ENCODE measurements around the gene MST1R.
"Not testable (repeated sequence)": the region's sequence is repeated elsewhere in the genome, so short reads cannot be mapped to it uniquely, and the experiment has no call there.

The MST1R gene

DNA sequence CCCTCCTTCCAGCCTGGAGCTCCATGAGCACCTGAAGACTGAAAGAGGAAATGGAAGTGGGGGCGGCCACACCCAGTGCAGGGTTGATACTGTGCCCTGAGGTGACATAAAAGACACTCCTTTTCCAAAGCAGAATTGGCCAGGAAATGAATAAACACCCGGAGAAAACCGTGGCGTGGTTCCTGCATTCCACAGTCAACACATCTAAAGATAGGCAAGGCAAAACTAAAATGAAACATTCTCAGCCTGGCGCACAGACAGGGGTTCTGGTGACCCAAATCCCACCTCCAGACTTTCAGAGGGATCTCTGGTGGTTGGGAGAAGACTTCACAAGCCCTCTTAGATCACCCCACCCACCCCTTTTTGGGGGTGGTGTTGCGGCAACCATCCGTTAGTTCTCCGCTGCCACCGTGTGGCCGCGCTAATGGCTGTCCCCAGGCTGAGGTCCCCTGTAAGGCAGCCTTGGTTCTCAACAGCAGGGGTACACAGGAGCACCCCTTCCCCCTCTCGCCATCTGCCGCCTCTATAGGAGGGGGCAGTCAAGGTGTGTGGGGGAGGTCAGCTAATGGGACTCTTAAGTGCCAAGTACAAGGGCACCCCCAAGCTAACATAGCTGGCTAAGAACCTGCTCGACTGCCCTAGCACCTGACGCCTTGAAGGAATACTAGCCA is 2.5 kb upstream of the MST1R start:
- Histone ChIP-seq H3K9ac (peak overlapping the region in 9 of 11 experiments; percentile 19 to 56 (median 34); a peak in 16 of 22 replicates), H3K36me3 (peaks cover 20 to 31% (median 28%) of the 10 kb centered on the region in 11 experiments), H3K4me2 (peak overlapping the region; percentile 53 to 88 (median 75)), H3K4me1 (peaks cover 18 to 54% (median 49%) of the 10 kb centered on the region in 10 experiments), H4K20me1 (peaks cover 0 to 12% (median 0%) of the 10 kb centered on the region in 11 experiments; a peak in 3 of 22 replicates), H3K27me3 (no peaks in the 10 kb centered on the region), H3K4me3 (peak overlapping the region in 6 of 10 experiments; percentile 1 to 34 (median 20); a peak in 7 of 20 replicates), H3K27ac (peak overlapping the region in 6 of 11 experiments; percentile 25 to 56 (median 48); a peak in 9 of 22 replicates), H3K9me3 (replicated peaks in 1 of 11) (no peaks in the 10 kb centered on the region)
- no peak for TF ChIP-seq Cebpa-rat (IDR thresholded peaks at IDR 0.05)

- H3K4me2 ChIP-seq: peak overlapping the region in 9 of 11 experiments; percentile 46 to 72 (median 54); a peak in 14 of 22 replicates
- peaks cover 6 to 15% (median 10%) of the 10 kb centered on the region in 11 experiments for H3K36me3 ChIP-seq
- H3K27ac ChIP-seq; H3K27me3 ChIP-seq; H4K20me1 ChIP-seq; H3K9me3 ChIP-seq (replicated peaks in 1 of 11); H3K4me3 ChIP-seq: not testable (repeated sequence)
- H3K9ac ChIP-seq: peak overlapping the region in 1 of 11 experiments; percentile 35; a peak in 1 of 22 replicates
- H3K4me1 ChIP-seq: peaks cover 18 to 59% (median 54%) of the 10 kb centered on the region in 10 experiments
Observed at GRCh38 chr3:49904448-49904847, 775 bp upstream of the MST1R start.

DNA sequence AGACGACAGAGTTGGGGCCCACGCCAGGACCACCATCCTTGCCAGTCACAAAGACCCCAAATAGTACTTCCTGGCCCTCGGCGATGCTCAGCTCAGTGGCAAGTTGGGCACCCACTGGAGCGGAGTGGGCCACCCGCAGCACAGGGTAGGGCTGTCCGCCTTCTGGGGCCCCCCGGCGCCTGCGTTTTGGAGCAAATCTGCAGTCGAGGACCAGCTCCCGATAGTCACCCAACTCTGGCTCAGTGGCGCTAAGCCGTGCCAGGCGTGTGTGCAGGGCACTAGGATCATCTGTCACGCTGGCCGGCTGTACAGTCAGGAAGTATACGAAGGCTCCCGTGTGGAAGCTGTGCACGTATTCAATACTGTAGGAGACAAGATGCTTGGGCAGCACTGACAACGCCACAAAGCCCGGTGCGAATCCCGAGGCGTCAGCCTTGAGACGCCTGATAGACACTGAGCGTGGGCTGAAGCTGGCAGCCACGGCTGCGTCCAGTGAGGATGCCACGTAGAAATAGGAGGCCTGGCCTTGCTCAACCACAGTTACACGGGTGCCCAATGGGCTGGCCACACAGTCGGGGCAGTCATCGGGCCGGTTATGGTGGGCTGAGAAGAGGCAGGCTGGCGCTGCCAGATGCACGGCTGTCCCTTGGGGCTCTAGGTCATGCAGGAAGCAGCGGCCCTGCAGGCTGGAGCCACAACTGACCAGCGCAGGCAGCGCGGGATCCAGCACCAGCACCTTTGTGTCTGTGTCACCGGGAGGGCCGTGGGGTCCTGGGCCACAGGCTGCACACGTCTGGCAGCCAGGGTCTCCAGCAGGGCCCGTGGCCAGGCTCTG is 945 bp downstream of the MST1R start:
- H3K9ac ChIP-seq: peak overlapping the region in 2 of 11 experiments; percentile 1 to 13; a peak in 1 of 22 replicates
- H3K4me3 ChIP-seq: no peak overlapping the region
- H3K9me3 ChIP-seq (replicated peaks in 1 of 11): no peaks in the 10 kb centered on the region
- no peak for TF ChIP-seq Cebpa-rat (IDR thresholded peaks at IDR 0.05)
- no peaks in the 10 kb centered on the region; a peak in 1 of 22 replicates for H4K20me1 ChIP-seq
- peak overlapping the region in 4 of 11 experiments; percentile 37 to 59 (median 43); a peak in 6 of 22 replicates for H3K27ac ChIP-seq
- H3K27me3 ChIP-seq: no peaks in the 10 kb centered on the region
- H3K4me1 ChIP-seq: peaks cover 18 to 59% (median 55%) of the 10 kb centered on the region in 10 experiments
- H3K36me3 ChIP-seq: no peaks in the 10 kb centered on the region
- H3K4me2 ChIP-seq: peak overlapping the region in 9 of 11 experiments; percentile 41 to 72 (median 48); a peak in 16 of 22 replicates

GRCh38 chr3:49901366-49902339 is 2.0 kb downstream of the MST1R start:
- H3K9me3 ChIP-seq (replicated peaks in 1 of 11): no peaks in the 10 kb centered on the region
- TF ChIP-seq Cebpa-rat (IDR thresholded peaks at IDR 0.05): no peak
- no peak overlapping the region for H3K4me3 ChIP-seq
- no peaks in the 10 kb centered on the region for H3K36me3 ChIP-seq
- no peaks in the 10 kb centered on the region for H4K20me1 ChIP-seq
- H3K27me3 ChIP-seq: no peaks in the 10 kb centered on the region
- peaks cover 14 to 59% (median 52%) of the 10 kb centered on the region in 10 experiments for H3K4me1 ChIP-seq
- H3K9ac ChIP-seq: peak overlapping the region in 2 of 11 experiments; percentile 3 to 6; a peak in 1 of 22 replicates
- H3K4me2 ChIP-seq: peak overlapping the region in 9 of 11 experiments; percentile 12 to 72 (median 48); a peak in 16 of 22 replicates
- peak overlapping the region in 7 of 11 experiments; percentile 45 to 67 (median 51); a peak in 14 of 22 replicates for H3K27ac ChIP-seq

DNA sequence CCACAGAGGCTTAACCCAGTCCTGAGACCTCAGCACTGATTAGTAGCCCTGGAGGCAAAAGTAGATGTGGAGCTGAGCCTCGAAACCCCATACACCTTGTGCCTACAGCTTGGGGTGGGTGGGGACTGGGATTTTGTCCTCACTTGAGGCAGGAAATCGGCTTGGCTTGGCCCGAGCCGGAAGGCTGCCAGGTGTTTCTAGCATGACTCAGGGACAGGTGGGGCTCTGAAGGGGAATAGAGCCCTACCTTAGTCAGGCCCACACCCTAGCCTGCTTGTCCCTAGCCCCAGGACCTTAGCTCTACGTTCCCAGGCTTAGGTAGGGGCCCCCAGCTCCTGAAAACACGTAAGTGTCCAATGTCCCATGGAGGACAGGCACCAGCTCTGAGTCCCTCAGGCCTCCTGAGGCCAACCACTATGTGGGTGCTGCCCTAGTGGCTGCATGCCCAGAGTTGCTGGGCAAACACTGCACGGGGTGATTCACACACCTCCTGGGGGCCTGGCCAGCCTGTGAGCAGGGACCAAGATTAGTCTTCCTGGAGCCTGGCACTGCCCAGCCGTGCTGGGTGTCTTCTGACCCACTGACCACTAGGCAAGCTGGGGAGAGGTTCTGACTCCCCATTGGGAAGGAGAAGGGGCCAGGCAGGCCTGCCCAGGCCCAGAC is 3.1 kb downstream of the MST1R start:
- Histone ChIP-seq H3K9me3 (replicated peaks in 1 of 11) (no peaks in the 10 kb centered on the region), H3K4me2 (peak overlapping the region in 8 of 11 experiments; percentile 12 to 60 (median 42); a peak in 8 of 22 replicates), H3K4me3 (no peak overlapping the region), H3K9ac (peak overlapping the region in 2 of 11 experiments; percentile 3 to 9; a peak in 1 of 22 replicates), H3K27me3 (no peaks in the 10 kb centered on the region), H3K4me1 (peaks cover 4 to 49% (median 42%) of the 10 kb centered on the region in 10 experiments), H3K36me3 (no peaks in the 10 kb centered on the region), H3K27ac (peak overlapping the region in 6 of 11 experiments; percentile 47 to 67 (median 54); a peak in 11 of 22 replicates), H4K20me1 (no peaks in the 10 kb centered on the region)
- TF ChIP-seq Cebpa-rat (IDR thresholded peaks at IDR 0.05): no peak

DNA sequence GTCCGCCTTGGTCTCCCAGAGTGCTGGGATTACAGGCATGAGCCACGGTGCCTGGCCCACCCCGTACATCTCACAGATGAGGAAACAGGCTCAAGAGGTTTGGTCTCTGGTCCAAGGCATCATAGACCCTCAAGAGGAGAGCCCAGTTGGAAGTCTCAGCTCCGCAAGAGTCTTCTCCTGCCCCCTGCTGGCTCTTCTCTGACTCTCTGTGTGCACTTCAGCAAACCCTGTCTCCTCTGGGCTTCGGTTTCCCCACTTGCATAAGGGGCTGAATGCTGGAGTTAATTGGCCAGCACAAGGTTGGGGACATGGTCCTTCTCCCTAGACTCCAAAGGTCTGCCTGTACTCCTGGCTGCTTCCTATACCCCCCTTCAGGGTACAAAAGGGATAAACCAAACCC is 3.9 kb downstream of the MST1R start:
- Histone ChIP-seq H3K9me3 (replicated peaks in 1 of 11) (no peaks in the 10 kb centered on the region), H3K9ac (no peak overlapping the region), H3K4me3 (no peak overlapping the region), H3K36me3 (no peaks in the 10 kb centered on the region), H3K4me1 (peaks cover 0 to 43% (median 38%) of the 10 kb centered on the region in 10 experiments; a peak in 17 of 20 replicates), H3K27me3 (no peaks in the 10 kb centered on the region), H4K20me1 (no peaks in the 10 kb centered on the region), H3K4me2 (no peak overlapping the region), H3K27ac (no peak overlapping the region)
- TF ChIP-seq Cebpa-rat (IDR thresholded peaks at IDR 0.05): no peak

GRCh38 chr3:49898991-49899390 is 4.7 kb downstream of the MST1R start:
- Histone ChIP-seq H3K4me2 (no peak overlapping the region), H3K4me3 (no peak overlapping the region)

GRCh38 chr3:49896345-49896744 is 7.3 kb downstream of the MST1R start:
- Histone ChIP-seq H3K9ac (no peak overlapping the region), H3K4me3 (no peak overlapping the region), H3K9me3 (replicated peaks in 1 of 11) (no peaks in the 10 kb centered on the region), H4K20me1 (no peaks in the 10 kb centered on the region), H3K4me1 (peaks cover 0 to 11% (median 7%) of the 10 kb centered on the region in 10 experiments; a peak in 13 of 20 replicates), H3K27ac (no peak overlapping the region), H3K27me3 (no peaks in the 10 kb centered on the region), H3K4me2 (no peak overlapping the region), H3K36me3 (no peaks in the 10 kb centered on the region)
- no peak for TF ChIP-seq Cebpa-rat (IDR thresholded peaks at IDR 0.05)

More at GRCh38 chr3:49898991-49899390, 4.7 kb downstream of the MST1R start:
- Histone ChIP-seq H3K9me3 (replicated peaks in 1 of 11) (no peaks in the 10 kb centered on the region), H4K20me1 (no peaks in the 10 kb centered on the region), H3K36me3 (no peaks in the 10 kb centered on the region), H3K9ac (no peak overlapping the region), H3K27me3 (no peaks in the 10 kb centered on the region), H3K4me1 (peaks cover 0 to 35% (median 31%) of the 10 kb centered on the region in 10 experiments; a peak in 17 of 20 replicates), H3K27ac (no peak overlapping the region)
- TF ChIP-seq Cebpa-rat (IDR thresholded peaks at IDR 0.05): no peak
